ENCODE data around the gene RAB3GAP2.
A peak's percentile ranks its signal among the peaks of the same experiment; 100 is the strongest.
"Not testable (repeated sequence)": the region's sequence is repeated elsewhere in the genome, so short reads cannot be mapped to it uniquely, and the experiment has no call there.

DNA sequence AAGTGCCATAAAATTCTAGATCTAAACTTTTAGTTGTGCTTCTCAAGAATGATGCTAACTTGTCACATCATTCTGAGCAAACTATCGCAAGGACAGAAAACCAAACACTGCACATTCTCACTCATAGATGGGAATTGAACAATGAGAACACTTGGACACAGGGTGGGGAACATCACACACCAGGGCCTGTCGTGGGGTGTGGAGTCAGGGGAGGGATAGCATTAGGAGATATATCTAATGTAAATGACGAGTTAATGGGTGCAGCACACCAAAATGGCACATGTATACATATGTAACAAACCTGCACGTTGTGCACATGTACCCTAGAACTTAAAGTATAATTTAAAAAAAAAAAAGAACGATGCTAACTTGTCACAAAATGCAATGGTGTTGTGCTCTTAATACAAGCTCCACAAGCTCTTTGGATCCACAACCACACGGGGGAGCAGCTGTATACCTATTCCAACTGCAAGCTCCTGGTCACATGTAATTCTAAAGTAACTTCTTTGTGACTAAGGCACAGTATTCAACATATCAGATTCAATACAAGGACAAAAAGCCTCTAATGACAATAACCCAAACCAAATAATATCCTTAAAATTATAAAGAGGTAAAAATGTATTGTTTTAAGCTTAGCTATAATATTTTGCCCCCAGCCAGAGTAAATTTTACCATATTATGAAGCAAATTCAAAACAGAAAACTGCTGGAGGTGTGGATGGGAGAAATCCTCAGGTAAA is 53.7 kb downstream of the RAB3GAP2 start:
- not testable (repeated sequence) for TF ChIP-seq POLR2A (IDR thresholded peaks at IDR 0.05)
- TF ChIP-seq, protein P1, sequence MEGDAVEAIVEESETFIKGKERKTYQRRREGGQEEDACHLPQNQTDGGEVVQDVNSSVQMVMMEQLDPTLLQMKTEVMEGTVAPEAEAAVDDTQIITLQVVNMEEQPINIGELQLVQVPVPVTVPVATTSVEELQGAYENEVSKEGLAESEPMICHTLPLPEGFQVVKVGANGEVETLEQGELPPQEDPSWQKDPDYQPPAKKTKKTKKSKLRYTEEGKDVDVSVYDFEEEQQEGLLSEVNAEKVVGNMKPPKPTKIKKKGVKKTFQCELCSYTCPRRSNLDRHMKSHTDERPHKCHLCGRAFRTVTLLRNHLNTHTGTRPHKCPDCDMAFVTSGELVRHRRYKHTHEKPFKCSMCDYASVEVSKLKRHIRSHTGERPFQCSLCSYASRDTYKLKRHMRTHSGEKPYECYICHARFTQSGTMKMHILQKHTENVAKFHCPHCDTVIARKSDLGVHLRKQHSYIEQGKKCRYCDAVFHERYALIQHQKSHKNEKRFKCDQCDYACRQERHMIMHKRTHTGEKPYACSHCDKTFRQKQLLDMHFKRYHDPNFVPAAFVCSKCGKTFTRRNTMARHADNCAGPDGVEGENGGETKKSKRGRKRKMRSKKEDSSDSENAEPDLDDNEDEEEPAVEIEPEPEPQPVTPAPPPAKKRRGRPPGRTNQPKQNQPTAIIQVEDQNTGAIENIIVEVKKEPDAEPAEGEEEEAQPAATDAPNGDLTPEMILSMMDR (IDR thresholded peaks at IDR 0.05), result peak; percentile 55 to 62 (median 58)

Measured in right lobe of liver (tissue), 4 donors.